Measurements from ENCODE around the gene GRIA3. TPM values are rescaled to one million over a fixed set of nuclear protein-coding genes. Genes with fewer than 3 reads are reported as not detected.
"Not testable (repeated sequence)": the region's sequence is repeated elsewhere in the genome, so short reads cannot be mapped to it uniquely, and the experiment has no call there.

Gene GRIA3
- total RNA-seq, 1 donor from 2014 or later, result 7.9 TPM

DNA sequence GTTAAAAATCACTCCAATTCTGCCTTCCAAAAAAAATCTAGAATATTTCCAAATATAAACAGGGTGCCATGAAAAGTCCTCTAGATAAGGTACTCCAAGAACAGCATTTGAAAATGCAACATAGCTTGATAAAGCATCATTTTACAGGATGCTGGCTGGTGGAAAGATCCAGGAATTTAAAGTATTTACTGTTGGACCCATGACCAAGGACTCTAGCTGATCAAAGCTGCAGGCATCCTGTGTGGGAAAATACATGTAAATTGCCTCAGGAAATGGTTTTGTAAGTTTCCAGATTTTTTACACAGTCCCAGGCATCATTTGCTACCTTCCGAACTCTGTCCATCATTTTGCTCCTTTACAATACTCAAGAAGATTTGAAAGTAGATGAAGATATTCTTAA, 164.4 kb downstream of the GRIA3 start:
- no peak for DNase-seq (ENCODE audit: low spot score)

DNA sequence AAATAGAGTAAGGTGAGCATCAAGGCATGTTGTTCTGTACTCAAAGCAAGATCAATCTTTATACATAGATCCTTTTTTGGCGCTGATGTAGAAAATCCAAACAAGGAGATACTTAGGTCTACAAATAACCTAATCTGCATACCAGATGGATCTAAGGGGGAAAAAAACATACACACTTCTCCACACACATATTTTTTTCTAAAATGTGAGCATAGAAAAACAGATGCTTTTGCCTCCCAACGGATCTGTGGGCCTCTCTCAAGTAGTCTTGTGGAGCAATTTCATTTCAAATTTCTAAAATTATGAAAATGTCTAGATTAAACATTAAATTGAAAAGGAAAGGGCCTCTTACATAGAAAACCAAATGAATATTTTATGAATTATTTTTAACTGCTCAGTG, 166.1 kb downstream of the GRIA3 start:
- DNase-seq (ENCODE audit: low spot score), result no peak

DNA sequence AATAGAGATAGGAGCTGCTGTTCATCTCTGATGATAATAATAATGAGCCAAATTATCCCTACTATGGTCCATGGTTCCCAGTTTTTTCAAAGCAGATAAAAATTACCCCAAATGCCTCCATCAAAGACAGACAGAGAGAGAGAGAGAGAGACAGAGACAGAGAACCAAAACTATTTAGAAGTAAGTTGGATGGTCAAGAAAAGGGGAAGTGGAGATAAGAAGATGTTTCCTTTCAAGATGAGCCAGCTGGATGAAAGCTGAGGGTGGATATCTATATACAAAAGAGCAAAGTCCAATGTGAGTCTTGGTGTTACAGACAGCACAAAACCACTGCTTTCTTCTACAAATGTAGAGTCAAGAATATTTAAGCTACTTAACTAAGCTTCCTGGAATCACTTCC, 173.9 kb downstream of the GRIA3 start:
- DNase-seq (ENCODE audit: low spot score), result no peak

DNA sequence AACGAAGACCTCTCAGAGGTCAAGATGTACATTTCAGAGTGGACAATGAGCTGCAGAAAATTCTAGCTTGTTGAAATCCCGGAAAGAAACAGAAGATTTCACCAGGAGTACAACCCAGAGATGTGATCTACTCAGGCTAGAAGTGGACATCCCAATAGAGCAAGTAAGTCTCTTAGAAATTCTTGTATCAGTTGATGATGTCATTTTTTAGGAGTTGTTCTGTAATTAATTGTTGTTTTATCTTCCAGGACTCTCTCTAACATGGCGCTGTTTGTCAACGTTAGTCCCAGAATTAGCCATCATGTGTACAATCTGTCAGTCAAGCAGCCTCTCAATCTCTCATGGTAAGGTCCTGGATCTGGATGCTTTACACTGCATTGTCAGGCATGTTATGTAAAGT, 174.4 kb downstream of the GRIA3 start:
- no peak for DNase-seq (ENCODE audit: low spot score)

DNA sequence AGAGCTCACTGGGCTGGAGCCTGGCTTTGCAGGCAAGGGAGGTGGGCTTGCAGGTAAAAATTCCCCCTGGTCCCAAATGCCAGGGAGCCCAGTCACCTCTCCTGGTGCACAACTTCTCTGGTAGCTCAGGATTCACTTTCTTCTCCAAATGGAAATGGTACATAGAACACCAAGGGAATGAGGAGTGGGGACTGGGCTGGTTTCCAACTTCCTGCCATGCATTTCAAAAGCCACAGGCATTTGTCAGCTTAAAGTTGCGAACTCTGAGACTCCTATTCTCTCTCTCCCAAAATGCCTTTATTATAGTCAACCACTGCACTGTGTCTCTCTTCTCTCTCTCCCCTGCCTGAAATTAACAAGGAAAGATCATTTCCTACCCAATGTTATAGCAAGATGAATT, 177.3 kb downstream of the GRIA3 start:
- no peak for DNase-seq (ENCODE audit: low spot score)

DNA sequence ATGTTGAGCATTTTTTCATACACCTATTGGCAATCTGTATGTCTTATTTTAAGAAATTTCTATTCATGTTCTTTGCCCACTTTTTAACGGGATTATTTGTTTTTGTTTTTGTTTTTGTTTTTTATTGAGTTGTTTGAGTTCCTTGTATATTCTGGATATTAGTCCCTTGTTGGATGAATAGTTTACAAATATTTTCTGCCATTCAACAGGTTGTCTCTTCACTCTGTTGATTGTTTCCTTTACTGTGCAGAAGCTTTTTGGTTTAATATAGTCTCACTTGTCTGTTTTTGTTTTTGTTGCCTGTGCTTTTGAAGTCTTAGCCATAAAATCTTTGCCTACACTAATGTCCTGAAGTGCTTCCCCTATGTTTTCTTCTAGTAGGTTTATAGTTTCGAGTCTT, 202.1 kb downstream of the GRIA3 start:
- DNase-seq (ENCODE audit: low spot score), result not testable (repeated sequence)

DNA sequence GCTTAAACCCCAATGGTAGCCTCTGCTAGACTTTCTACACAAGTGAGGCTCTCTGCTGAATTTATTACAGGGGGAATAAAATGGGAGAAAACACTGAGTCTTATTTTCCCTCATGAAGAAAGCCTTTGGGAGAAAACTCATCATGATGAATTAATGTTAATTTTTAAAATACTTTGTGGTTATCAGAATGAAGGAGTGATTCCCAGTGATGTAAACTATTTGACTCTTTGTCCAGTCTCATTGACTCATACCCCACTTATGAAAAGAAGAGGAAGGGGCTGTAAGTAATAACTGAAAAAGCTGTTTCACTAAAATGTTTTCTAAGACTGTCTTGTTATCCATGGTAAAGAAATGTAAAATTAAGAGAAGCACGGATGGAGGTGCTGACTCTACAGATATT, 208.8 kb downstream of the GRIA3 start:
- DNase-seq (ENCODE audit: low spot score), result no peak

DNA sequence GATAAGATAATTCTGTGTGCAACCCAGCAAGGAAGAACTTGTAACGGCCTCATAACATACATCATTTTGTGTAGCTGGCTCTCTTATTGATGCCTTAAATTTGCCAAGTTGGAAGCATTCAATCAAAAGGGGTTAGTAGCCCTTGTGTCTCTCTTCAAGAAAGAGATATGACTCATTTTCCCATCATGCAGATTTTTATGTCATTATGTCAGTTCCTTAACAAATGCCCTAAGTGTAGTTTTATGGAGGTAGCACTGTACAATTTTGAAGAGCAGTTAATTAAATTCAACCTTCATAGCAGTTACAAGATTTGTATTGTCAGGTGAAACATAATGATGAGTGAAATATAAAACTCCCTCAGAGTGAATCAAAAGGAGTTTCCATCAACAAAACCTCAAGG, 215.6 kb downstream of the GRIA3 start:
- no peak for DNase-seq (ENCODE audit: low spot score)

DNA sequence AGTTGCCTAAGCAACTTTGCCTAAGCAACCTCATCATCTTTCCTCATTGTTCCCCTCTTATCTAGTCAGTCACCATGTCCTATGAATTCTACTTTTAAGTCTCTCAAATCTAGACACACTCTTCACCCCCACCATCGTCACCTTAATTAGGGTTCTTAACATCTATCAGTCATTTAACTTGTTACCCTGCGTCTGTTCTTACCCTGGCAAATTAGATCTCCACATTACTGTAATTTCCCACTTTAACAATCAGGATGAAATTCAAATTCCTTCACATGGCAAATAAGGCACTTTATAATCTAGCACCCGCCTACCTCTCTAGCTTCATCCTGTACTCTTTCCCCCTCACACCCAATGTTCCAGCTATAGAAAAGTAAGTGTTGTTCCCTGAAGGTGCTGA, 221.2 kb downstream of the GRIA3 start:
- DNase-seq (ENCODE audit: low spot score), result no peak

DNA sequence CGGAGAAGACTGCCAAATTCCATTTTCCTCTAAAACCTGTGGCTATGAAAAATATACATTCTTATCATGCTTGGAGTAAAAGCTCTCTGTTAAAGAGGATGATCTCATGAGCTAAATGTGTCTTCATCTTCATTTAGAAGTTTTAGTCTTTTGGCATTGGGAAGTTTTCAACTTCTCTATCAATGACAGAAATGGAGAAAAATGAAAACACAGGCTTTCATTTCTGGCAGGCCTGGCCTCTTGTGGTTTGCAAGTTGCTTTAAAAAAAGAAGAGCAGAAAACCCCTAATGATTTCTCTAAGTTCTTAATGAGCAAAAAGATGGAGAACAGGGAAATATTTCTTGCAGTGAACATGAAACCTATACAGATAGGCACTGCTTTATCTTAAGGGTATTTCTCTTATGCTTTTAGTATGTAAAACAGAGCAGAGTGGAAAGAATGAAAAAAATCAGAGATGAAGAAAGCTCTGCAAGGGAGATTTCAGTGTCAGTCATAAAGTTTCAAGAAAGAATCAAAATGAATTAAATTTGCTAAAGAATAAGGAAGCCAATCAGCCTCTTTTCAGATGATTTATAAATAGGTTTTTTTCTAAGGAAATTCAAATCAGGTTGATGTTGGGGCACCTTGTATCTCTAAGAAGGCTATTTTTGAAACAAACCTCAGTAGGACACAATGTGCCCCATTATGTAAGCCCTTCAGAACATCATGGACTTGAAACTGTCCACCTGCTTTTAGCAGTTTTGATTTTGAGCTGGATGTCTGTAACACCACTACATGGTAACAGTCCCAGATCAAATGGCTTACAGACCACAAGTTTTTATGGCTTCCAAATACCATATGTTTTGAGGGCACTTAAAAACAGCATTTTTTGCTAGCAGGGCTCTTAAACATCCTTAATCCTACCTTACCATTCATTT, 225.0 kb downstream of the GRIA3 start:
- peak; percentile 28 for DNase-seq (ENCODE audit: low spot score)

DNA sequence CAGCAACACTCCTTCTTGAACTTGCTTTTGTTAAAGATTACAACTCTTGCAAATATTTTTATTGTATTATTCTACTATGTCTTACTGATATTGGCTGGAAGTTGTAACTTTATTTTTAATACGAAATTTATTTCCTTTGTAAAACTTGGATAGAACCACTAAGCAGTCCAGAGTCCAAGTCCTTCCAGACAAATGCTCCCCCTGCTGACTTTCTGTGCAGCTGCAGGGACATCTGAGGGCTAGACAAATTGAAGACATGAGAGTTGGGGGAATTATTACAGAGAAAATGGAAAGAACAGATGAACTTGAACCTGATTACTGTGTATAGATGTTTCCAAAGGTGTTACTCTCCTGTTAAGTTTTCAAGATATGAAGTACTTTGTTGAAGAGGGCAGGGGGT, 238.8 kb downstream of the GRIA3 start:
- DNase-seq (ENCODE audit: low spot score), result peak; percentile 21

DNA sequence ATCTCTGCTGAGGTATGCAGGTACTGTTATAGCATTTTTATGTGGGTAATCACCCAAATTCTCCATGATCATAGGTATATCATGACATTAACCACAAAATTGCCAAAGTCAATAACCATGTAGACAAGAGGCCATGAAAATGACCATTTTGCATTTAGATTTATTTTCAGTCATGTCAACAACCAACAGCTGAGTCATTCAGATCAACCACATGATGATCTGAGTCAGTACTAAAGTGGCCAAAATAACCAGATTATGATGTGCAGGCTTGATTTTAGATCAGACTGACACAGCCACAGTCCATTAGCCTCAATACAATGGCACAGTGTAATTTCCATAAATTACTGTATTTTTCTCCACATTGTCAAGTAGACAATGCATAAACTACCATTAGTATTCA, 240.5 kb downstream of the GRIA3 start:
- DNase-seq (ENCODE audit: low spot score), result no peak

DNA sequence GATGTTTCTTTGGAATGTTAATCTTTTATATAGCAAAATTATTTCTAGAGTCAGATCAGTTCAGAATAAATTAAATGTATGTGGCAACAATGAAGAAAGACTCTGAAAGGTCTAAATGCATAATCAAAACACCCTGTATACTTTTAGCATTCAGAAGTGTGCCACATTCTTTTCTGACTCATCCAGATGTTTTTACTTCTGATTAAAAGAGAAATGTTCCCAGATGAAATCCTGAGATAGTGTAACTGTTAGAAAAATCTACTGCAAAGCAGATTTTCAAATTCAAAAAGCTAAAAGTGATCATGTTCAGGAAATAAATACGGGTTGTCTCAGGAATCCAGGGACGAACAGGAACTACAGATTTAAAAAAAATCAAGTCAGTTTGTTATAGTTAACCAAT, 241.4 kb downstream of the GRIA3 start:
- DNase-seq (ENCODE audit: low spot score), result no peak

DNA sequence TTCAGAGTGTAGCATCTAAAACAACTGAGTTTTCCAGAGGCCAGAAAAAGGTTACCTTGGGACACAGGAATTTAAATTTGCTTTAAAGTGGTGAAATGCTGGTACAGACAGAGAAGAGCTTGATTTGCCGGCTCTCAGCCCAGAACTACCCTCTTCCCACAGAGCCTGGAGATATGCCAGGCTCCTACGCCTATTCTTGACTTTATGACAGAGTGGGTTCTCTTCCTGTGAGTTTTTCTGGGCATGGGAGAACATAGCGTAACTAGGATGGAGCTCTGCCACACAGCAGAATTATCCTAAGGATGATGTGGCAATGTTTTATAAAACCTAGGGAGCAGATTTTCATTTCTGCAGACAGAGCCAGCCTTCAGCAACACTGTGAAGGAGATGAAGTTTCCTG, 241.8 kb downstream of the GRIA3 start:
- peak; percentile 35 for DNase-seq (ENCODE audit: low spot score)

DNA sequence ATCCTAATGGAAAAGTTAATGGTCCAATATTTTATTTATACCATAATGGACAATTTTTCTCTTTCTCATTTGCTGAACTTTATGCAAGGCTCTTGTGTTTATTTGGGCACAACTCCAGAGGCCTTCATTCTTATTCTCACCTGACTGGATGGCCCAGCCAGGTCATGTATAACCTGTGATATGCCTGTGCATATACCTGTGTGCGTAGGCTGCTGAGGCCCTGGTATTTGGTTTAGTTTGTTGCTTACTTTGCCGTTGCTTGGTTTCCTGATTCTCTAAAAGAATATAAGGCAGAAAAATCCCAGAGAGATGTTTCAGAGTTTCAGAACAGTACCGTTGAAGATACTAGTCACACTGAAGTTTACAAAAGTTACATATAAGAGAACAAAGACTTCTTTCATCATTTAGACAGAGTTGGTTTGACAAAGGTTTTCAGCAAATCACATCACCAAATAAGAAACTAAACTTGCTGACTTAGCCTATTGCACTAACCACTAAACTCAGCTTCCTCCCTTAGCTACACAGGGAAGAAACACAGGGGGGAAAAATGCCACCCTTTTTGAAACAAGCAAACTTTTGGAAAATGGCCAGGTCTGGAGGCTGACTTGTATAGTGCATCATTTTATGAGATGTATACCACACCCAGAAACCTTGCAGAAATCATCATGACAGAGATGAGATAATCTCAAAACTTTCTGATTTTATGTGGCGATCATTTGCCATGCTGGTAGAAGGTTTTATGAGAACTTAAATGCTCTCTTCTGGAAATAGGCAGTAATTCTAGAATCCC, 248.5 kb downstream of the GRIA3 start:
- no peak for DNase-seq (ENCODE audit: low spot score)

DNA sequence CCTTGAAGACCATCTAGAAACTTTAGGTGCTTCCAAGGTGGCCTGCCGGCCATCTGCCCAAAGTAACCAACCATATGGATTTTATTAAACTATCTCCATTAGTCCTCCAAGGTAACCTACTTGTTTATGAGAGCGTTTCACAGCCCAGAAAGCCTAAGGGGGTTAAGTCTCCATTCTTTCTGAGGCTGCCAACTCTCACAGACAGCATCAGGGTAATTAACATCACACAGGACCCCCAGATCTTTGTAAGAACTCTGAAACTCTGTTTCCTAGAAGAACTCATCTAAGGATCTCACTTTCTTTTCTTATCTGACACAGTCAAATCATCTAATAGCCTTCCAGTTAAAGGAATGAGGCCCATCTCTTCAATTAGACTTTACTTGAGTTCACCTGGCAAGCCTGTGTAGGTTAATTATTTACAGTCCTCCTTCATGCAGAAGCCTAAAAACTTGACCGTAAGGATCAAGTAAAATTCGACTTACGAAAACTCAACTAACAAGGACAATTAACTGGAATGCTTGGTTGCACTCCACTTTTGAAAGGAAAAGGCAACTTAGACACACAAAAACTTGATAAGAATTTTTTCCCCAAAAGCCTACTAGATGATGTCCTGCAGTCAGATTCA, 252.5 kb downstream of the GRIA3 start:
- no peak for DNase-seq (ENCODE audit: low spot score)

DNA sequence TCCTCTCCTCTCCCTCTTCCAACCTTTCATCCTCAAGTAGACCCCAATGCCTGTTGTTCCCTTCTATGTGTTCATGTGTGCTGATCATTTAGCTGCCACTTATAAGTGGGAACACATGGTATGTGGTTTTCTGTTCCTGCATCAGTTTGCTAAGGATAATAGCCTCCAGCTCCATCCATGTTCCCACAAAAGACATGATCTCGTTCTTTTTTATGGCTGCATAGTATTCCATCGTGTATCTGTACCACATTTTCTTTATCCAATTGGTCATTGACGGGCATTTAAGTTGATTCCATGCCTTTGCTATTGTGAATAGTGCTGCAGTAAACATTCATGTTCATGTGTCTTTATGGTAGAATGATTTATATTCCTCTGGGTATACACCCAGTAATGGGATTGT, 255.8 kb downstream of the GRIA3 start:
- not testable (repeated sequence) for DNase-seq (ENCODE audit: low spot score)

DNA sequence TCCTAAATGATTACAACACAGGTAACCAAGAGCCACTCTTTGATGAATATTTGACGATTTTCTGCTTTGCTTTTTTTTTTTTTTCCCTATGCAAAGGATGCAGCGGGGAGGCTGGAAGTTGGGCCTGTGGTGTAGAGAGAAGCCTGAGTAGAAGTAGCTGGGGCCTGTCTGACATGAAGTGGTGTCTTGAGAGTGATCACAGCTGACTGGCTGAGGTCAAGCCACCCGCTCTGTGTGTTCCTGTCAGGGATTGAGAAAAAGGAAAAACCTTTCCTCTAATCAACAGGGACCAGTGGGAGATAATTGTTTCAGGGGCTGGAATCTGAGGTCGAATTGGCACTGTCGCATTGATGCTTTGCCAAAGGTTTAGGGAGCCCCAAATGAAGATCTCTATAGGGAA, 258.7 kb downstream of the GRIA3 start:
- DNase-seq (ENCODE audit: low spot score), result no peak

DNA sequence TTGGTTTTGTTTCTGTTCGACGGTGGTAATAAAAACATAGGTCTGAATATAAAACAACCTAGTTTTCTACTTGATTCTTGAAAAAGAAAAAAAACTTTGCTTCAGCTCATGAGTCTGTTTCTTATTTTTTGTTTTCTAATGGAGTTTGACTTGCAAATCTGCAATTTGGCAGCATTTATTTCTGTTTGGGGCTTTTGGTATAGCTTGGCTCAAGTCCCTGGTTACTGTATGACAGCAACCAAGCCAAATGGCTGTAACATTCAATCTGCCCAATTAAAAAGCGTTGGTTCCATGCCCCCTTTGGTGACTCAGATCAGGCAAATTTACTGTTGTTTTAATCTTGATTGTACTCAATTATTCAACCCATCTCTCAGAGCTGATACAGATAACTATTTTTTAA, 263.4 kb downstream of the GRIA3 start:
- no peak for DNase-seq (ENCODE audit: low spot score)

DNA sequence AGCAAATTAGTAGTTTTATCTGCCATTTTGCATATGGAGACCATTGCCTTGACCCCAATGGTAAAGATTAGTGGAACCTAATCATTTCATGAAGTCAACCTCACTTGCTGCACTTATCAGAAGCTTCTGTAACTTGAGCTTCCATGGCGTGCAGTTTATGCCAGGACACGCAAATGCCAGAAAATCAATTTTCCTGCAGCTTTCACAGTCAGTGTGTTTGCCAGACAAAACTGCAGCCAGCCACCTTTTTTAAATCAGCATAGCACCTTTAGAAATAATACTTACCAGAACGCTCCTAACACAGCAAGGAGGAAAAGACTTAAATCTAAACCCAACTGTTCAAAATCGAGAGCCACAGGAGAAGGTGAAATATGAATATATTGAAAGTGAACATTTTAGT, 265.3 kb downstream of the GRIA3 start:
- no peak for DNase-seq (ENCODE audit: low spot score)

DNA sequence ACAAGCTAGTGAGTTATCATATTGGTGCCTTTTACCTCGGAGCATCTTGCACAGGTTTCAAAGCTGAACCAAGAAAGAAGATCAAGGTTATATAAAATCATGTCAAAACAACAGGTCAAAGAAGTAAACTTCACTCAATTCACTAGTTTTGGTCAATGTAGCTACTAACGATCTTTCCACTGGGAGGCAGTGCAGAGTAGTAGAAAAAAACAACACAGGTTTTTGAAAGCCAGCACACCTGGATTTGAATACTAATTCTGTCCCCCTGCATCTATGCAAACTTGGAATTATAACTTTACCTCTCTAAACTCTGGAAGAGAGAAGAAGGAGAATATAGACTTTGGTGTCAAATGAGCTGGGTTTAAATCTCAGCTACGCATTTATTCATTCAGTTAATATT, 266.1 kb downstream of the GRIA3 start:
- DNase-seq (ENCODE audit: low spot score), result no peak

DNA sequence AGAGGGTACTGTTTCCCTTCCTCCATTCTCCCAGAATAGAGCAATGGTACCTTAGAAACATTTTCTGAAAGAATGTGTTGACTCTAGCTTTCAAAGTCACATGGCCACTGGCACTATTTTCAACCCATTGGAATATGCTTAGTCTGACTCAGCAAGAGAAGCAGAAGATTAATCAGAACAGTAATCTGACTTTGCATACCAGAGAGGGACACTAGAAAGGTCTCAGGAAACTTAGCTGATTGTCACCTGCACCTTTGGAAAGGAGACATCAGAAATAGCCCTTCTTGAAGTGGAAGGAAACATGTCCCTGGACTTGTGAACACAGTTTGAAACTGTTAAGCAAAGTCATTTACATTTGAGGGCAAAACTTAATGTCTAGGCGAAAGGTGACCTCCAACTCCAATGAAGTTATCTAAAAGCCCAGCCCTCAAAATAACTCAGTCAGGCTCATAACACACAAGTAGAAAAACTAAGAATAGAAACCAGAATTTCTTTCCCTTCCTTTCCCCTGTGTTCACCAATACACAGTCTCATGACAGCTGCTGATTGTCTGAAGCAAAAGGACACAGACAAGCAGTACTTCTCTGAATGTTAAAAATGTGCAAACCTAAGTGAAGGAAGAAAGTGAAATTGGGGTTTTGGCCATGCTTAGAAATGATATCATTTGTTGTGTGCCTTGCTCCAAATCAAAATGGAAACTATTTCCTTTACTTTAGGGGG, 270.8 kb downstream of the GRIA3 start:
- DNase-seq (ENCODE audit: low spot score), result no peak
